GM18861 (cell line): ENCODE data around the gene SOCS3.
"Not testable (repeated sequence)": the region's sequence is repeated elsewhere in the genome, so short reads cannot be mapped to it uniquely, and the experiment has no call there.

Experiments used
- ATAC-seq: cut with Tn5 transposase; IDR thresholded peaks from one replicate; pipeline ENCODE4 v1.9.1; 2021; ENCODE audit not compliant: unreplicated experiment

SOCS3 gene

DNA sequence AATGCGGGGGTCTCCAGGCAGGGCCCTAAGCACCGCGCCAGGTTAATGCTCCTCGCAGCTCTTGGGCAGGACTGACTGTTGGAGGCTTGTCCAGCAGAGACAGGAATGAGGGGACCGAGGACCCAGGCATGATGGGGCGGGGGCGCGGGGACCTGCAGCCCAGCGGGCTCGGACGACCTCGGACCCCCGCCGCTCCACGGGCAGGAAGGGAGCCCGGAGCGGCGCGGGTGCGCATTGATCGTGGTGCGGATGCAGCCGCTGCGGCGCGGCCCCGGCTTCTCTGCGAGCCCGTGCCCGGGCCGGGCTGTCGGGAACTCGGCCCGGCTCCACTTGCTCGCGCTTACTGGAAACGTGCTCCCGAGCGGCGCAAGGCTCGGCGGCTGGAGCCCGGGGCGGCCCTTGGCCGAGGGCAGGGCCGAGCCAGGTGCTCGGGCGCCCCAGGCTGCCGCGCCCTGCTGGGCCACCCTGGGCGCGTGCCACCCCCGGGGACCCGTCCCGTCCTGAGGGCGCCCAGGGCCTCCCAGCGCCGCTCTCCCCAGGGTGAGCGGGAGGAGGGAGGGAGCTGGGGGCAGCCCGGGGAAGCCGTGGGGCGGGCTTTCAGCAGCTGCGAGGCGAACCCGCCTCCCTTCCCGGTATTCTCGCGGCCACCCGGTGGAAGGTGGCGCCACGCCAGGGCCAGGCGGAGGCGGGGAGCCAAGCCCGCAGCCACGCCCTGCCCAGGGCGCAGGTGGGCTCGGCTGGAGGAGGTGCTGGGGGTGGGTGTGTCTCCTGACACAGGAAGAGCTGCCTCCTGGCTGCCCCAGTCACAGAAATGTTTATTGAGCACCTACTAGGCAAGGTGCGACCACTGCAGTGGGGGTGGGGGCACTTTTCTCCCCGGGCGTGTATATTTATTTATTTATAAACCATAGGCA lies 45.9 kb downstream of the SOCS3 start:
- no peak for ATAC-seq

DNA sequence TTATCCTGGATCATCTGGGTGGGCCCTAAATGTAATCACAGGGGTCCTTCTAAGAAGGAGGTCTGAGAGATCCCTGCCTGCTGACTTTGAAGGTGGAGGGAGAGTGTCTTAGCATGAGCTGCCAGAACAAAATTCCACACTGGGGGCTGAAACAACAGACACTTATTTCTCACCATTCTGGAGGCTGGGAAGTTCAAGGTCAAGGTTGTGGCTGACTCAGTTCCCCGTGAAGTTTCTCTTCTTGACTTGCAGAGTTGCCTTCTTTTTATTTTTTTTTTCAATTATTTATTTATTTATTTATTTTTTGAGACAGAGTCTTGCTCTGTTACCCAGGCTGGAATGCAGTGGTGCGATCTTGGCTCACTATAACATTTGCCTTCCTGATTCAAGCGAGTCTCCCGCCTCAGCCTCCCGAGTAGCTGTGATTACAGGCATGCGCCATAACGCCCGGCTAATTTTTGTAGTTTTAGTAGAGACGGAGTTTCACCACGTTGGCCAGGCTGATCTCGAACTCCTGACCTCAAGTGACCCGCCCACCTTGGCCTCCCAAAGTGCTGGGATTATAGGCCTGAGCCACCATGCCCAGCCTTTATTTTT lies 50.1 kb downstream of the SOCS3 start:
- ATAC-seq = not testable (repeated sequence)

DNA sequence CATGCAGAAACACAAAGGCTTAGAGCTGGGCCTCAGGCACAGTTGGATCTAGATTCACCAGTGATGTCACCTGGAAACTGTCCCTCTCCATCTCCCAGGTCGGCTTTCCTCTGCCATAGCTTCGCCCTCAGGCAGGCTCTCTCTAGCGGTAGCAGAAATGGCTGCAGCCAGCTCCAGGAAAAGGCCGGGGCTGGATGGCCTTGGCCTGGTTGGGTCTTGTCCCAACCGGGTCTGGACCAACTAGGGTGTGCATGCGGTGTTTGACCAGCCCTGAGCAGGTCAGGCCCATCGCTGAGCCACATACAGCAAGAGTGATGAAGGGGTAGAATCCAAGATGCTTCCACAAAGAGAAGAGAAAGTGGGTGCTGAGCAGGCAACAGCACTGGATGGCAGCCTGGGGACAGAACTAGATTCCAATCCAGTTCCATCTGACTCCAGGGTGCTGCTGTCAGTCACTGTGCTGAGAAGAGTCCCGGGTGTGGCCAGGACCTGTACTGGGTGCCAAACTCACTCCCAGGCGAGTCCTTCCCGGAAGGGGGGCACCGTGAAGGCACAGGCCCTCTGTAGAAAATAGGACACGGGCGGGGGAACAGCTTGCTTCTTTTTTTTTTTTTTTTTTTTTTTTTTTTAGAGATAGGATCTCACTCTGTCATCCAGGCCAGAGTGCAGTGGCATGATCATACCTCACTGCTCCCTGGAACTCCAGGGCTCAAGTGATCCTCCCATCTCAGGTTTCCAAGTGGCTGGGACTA lies 51.8 kb downstream of the SOCS3 start:
- no peak for ATAC-seq

DNA sequence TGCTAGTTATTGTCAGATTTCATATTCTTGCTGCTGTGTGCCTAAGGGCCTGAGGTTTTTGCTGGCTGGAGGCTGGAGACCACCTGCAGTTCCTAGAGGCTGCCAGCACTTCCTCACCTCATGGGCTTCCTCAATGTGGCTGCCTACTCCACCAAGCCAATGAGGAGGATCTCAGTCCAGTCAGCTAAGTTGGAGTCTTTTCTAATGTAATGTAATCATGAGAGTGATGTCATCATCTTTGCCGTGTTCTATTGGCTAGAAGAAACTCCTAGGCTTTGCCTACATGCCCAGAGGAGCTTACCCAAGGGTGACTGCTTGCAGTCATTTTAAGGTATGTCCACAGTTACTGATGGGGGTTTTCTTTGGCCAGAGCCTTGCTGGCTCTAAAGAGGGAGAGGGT lies 53.0 kb downstream of the SOCS3 start:
- ATAC-seq = no peak
